Caco-2 (cell line): ENCODE data around the gene EFHC1. TPM values are rescaled to one million over a fixed set of nuclear protein-coding genes. Genes with fewer than 3 reads are reported as not detected.

Experiments
- BruUV-seq: library from RNA; stranded (reverse); fragments of 400-500 nt; replicated peaks from 2 replicates; lab custom pipeline; 2021; lab: Mats Ljungman, UMichigan
- CTCF ChIA-PET: fragments of 300-600 bp; sonication (Branson Sonifier 250); formaldehyde crosslinking; loops from one replicate; lab custom pipeline; 2022; ENCODE audit warnings: antibody characterized with exemption; lab: Charles Lee
- POLR2A ChIA-PET: fragments of 300-600 bp; sonication (Branson Sonifier 250); formaldehyde crosslinking; loops from one replicate; lab custom pipeline; 2022; ENCODE audit warnings: antibody characterized with exemption; lab: Charles Lee
- DNase-seq, 2 experiments: peaks; one replicate each; pipeline versions ENCODE4 v3.0.0 to v3.0.0-alpha.2; 2020 to 2022
- H3K27me3 ChIP-seq: replicated peaks from 2 replicates; pipeline ENCODE4 v1.6.0; 2011; ENCODE audit warnings: low read length; ENCODE audit not compliant: control insufficient read depth, insufficient read depth
- H3K36me3 ChIP-seq: 2 replicates; pipeline ENCODE4 v1.5.1; 2011; ENCODE audit warnings: low read length; ENCODE audit not compliant: control insufficient read depth, insufficient read depth
- H3K4me1 ChIP-seq: fragments of 250-450 bp; sonication (Bioruptor Pico); 2 replicates; pipeline ENCODE4 v1.5.1; 2020; ENCODE audit warnings: mild to moderate bottlenecking
- H3K4me3 ChIP-seq: 2 replicates; pipeline ENCODE4 v1.5.1; 2011; ENCODE audit warnings: low read depth, mild to moderate bottlenecking, control low read depth, low read length
- H3K9me3 ChIP-seq: fragments of 250-450 bp; sonication (Bioruptor Pico); 2 replicates; pipeline ENCODE4 v1.5.1; 2020; ENCODE audit warnings: mild to moderate bottlenecking, moderate library complexity
- H3K27ac Mint-ChIP-seq: one replicate; pipeline ENCODE4 v1.8.0; 2022; ENCODE audit warnings: mixed read lengths; ENCODE audit not compliant: unreplicated experiment
- H3K27me3 Mint-ChIP-seq: one replicate; pipeline ENCODE4 v1.8.0; 2022; ENCODE audit warnings: mixed read lengths; ENCODE audit not compliant: insufficient read depth, unreplicated experiment
- H3K36me3 Mint-ChIP-seq: one replicate; pipeline ENCODE4 v1.8.0; 2022; ENCODE audit warnings: mild to moderate bottlenecking, mixed read lengths; ENCODE audit not compliant: insufficient read depth, unreplicated experiment
- H3K4me1 Mint-ChIP-seq: one replicate; pipeline ENCODE4 v1.8.0; 2022; ENCODE audit warnings: low read depth, mixed read lengths; ENCODE audit not compliant: unreplicated experiment
- H3K4me3 Mint-ChIP-seq: one replicate; pipeline ENCODE4 v1.8.0; 2022; ENCODE audit warnings: mild to moderate bottlenecking, moderate library complexity, mixed read lengths; ENCODE audit not compliant: unreplicated experiment
- H3K9me3 Mint-ChIP-seq: one replicate; pipeline ENCODE4 v1.8.0; 2022; ENCODE audit warnings: mixed read lengths; ENCODE audit not compliant: unreplicated experiment
- intact Hi-C: fragments of 100-400 bp; cut with micrococcal nuclease; formaldehyde crosslinking; loops from one replicate; pipeline ENCODE4 v1.10.0; 2022; ENCODE audit not compliant: unreplicated experiment
- total RNA-seq: library from RNA; stranded (reverse); gene quantifications from 2 replicates; pipeline ENCODE4 v1.2.3, GENCODE V29; 2022
- TF ChIP-seq, protein P1 (sequence below), 2 experiments: fragments of 200-600 bp in 1 of 2; IDR thresholded peaks; 1 replicate in 1 of 2; 2 replicates in 1 of 2; pipeline versions ENCODE4 v1.5.1 to v1.8.0; 2011 to 2022; ENCODE audit warnings: antibody characterized with exemption in 1 of 2, control low read depth in 1 of 2, inconsistent platforms in 1 of 2, low read depth in 1 of 2, low read length in 1 of 2, mild to moderate bottlenecking in 1 of 2, moderate library complexity in 1 of 2; ENCODE audit not compliant: insufficient read depth in 1 of 2, severe bottlenecking in 1 of 2, unreplicated experiment in 1 of 2

Gene EFHC1
- total RNA-seq, 1 experiment from 2014 or later = 14.6 TPM

DNA sequence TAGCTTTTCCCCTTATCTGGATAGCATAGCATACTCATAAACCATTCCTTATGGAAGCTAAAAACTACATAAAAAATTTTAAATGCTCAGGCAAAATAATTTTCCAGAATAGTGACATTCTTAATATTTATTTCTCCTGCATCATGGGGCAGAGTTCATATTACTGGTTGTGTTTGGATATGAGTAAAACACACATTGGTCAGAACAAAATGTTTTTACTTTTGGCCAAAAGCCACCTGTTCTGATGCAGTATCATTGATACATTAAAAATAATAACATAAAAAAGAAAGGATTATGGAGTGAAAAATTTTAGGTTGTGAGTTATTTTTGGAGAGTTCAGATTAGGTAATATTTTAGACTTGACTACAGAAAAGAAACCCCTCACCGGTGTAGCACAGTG is 123.1 kb downstream of the EFHC1 start:
- Histone ChIP-seq H3K4me1 (peaks cover 28% of the 10 kb centered on the region), H3K4me3 (no peak overlapping the region), H3K36me3 (no peaks in the 10 kb centered on the region; the same call in 1 of the 2 replicates), H3K9me3 (no peaks in the 10 kb centered on the region), H3K27me3 (no peaks in the 10 kb centered on the region)
- no peak overlapping the region for H3K4me3 Mint-ChIP-seq
- TF ChIP-seq, protein P1, sequence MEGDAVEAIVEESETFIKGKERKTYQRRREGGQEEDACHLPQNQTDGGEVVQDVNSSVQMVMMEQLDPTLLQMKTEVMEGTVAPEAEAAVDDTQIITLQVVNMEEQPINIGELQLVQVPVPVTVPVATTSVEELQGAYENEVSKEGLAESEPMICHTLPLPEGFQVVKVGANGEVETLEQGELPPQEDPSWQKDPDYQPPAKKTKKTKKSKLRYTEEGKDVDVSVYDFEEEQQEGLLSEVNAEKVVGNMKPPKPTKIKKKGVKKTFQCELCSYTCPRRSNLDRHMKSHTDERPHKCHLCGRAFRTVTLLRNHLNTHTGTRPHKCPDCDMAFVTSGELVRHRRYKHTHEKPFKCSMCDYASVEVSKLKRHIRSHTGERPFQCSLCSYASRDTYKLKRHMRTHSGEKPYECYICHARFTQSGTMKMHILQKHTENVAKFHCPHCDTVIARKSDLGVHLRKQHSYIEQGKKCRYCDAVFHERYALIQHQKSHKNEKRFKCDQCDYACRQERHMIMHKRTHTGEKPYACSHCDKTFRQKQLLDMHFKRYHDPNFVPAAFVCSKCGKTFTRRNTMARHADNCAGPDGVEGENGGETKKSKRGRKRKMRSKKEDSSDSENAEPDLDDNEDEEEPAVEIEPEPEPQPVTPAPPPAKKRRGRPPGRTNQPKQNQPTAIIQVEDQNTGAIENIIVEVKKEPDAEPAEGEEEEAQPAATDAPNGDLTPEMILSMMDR (IDR thresholded peaks at IDR 0.05; ENCODE audit: insufficient read depth in 1 of 2, low read depth in 1 of 2, low read length in 1 of 2, severe bottlenecking in 1 of 2, unreplicated experiment in 1 of 2) = no peak
- no peak for DNase-seq
- no peaks in the 10 kb centered on the region for H3K9me3 Mint-ChIP-seq
- H3K36me3 Mint-ChIP-seq = peaks cover 9% of the 10 kb centered on the region
- no TSS peak for BruUV-seq
- H3K4me1 Mint-ChIP-seq = peaks cover 34% of the 10 kb centered on the region
- no peak overlapping the region for H3K27ac Mint-ChIP-seq
- intact Hi-C loops = no loop called here
- CTCF ChIA-PET = no interaction called here
- POLR2A ChIA-PET = no interaction called here
- no peaks in the 10 kb centered on the region for H3K27me3 Mint-ChIP-seq

GRCh38 chr6:52543729-52544601 is 123.8 kb downstream of the EFHC1 start:
- ChIA-PET POLR2A (no interaction called here), CTCF (no interaction called here)
- BruUV-seq = no TSS peak
- Mint-ChIP-seq H3K4me3 (no peak overlapping the region), H3K27ac (no peak overlapping the region), H3K27me3 (no peaks in the 10 kb centered on the region), H3K36me3 (peaks cover 9% of the 10 kb centered on the region), H3K4me1 (peaks cover 34% of the 10 kb centered on the region), H3K9me3 (no peaks in the 10 kb centered on the region)
- no peaks in the 10 kb centered on the region for H3K9me3 ChIP-seq
- TF ChIP-seq, protein P1 (IDR thresholded peaks at IDR 0.05; ENCODE audit: insufficient read depth in 1 of 2, low read depth in 1 of 2, low read length in 1 of 2, severe bottlenecking in 1 of 2, unreplicated experiment in 1 of 2) = no peak
- H3K4me1 ChIP-seq = peaks cover 28% of the 10 kb centered on the region
- no peaks in the 10 kb centered on the region for H3K27me3 ChIP-seq
- no peak for DNase-seq
- no peak overlapping the region for H3K4me3 ChIP-seq
- no peaks in the 10 kb centered on the region; the same call in 1 of the 2 replicates for H3K36me3 ChIP-seq
- intact Hi-C loops = no loop called here

- Mint-ChIP-seq H3K9me3 (no peaks in the 10 kb centered on the region), H3K27me3 (no peaks in the 10 kb centered on the region), H3K4me1 (peaks cover 34% of the 10 kb centered on the region), H3K36me3 (peaks cover 9% of the 10 kb centered on the region), H3K4me3 (no peak overlapping the region), H3K27ac (no peak overlapping the region)
- H3K9me3 ChIP-seq = no peaks in the 10 kb centered on the region
- DNase-seq = no peak
- BruUV-seq = no TSS peak
- H3K27me3 ChIP-seq = no peaks in the 10 kb centered on the region
- TF ChIP-seq, protein P1 (IDR thresholded peaks at IDR 0.05; ENCODE audit: insufficient read depth in 1 of 2, low read depth in 1 of 2, low read length in 1 of 2, severe bottlenecking in 1 of 2, unreplicated experiment in 1 of 2) = no peak
- peaks cover 28% of the 10 kb centered on the region for H3K4me1 ChIP-seq
- ChIA-PET CTCF (no interaction called here), POLR2A (no interaction called here)
- intact Hi-C loops = no loop called here
- no peaks in the 10 kb centered on the region; the same call in 1 of the 2 replicates for H3K36me3 ChIP-seq
- no peak overlapping the region for H3K4me3 ChIP-seq
These were observed 124.7 kb downstream of the EFHC1 start for GRCh38 chr6:52544602-52545405.
